VCaP (cell line): ENCODE measurements around the gene MIA2.
"Not testable (repeated sequence)": the region's sequence is repeated elsewhere in the genome, so short reads cannot be mapped to it uniquely, and the experiment has no call there.

Experiments used
- H3K27ac ChIP-seq: fragments of 450-650 bp; 2 replicates; pipeline ENCODE4 v1.5.1; 2017
- CTCF ChIP-seq: fragments of 450-650 bp; conservative IDR thresholded peaks from 2 replicates; pipeline ENCODE4 v1.5.1; 2017; ENCODE audit warnings: mild to moderate bottlenecking, moderate library complexity

MIA2 gene

DNA sequence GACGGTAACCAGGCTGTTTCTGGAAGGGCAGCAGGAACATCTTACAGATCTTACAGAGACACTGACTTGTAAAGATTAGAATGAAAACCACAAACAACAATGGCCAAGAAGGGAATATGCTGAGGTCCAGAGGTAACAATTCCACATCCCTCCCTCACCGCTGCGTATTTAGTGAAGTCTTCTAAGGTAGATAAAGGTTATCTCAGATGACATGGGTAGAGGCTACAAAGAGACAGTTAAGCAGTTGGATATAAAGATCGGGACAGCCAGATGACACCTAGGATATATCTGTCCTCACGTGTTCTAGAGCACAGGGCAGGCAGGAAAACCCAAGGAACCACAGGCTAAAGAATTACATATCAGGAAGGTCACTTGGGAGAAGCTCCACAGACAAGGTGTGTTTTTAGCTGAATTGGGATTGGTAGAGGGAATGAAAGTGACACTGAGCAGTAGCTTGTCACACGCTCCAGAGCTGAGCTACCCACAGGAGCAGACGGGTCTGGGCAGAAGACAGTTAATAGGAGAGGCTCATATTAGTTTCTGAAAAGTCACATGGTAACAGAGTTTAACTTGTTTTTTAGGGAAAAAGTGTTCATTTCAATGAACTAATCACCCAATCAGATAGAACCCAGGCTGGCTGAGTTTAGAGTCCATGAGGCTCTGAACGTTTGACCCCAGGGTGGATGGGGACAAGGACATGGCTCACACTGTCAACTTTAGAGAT lies 83.3 kb downstream of the MIA2 start:
- TF ChIP-seq CTCF = no peak
- no peak overlapping the region for H3K27ac ChIP-seq

DNA sequence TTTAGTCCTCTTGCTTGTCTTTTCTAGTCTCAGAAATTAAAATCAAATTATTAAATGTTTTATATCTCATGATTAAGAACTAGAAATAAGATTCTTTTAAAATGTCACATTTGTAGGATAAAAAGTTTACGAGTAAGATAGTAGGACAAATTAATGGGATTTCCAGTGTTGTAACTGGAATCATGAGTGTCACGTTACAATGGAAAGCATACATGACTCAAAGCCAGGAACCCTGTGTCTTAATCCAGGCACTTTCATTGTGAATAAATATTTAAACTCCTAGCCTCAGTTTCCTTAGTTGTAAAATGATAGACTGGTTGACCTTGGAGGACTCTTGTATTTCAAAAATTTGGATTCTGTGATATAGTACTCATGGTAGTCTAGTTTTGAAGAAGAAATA lies 84.9 kb downstream of the MIA2 start:
- H3K27ac ChIP-seq = no peak overlapping the region
- TF ChIP-seq CTCF = no peak

- no peak for TF ChIP-seq CTCF
- H3K27ac ChIP-seq = no peak overlapping the region
These were observed 85.7 kb downstream of the MIA2 start for GRCh38 chr14:39319381-39319780.

DNA sequence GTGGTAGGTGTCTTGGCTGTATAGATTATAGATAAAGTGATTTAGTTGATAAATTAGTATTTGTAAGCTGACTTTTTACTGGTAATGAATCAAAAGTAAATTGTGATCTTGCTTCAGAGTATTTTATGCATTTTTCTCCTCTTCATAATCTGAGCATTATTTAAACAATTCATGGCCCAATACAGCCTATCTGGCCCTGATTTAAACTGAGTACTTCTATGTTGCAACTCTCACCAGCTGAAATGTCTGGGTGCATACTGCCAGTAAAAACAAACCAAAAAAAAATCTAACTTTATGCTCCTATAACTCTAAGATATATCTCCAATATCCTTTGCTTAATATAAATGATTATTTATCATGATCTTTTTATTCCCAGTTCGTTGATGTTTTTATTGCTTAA lies 86.6 kb downstream of the MIA2 start:
- no peak for TF ChIP-seq CTCF

DNA sequence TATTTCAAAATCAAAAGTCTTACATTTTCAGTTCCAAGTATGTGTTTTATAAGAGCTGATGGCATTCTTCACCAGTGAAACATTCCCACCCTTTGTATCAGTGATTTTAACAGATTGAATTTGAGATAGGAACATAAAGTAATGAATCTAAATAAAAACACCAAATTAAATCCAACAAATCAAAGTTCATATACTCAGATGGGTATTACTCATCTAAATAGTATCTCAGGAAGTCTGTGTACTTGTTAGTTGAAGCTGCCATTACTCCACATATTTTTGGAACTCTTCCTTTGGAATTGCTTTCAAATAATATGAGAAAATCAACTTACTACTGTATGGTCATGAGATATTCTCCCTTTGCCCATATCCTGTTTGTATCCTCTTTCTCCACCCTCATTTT lies 89.1 kb downstream of the MIA2 start:
- no peak overlapping the region for H3K27ac ChIP-seq
- TF ChIP-seq CTCF = no peak

More for the DNA sequence above, 86.6 kb downstream of the MIA2 start:
- no peak overlapping the region for H3K27ac ChIP-seq

DNA sequence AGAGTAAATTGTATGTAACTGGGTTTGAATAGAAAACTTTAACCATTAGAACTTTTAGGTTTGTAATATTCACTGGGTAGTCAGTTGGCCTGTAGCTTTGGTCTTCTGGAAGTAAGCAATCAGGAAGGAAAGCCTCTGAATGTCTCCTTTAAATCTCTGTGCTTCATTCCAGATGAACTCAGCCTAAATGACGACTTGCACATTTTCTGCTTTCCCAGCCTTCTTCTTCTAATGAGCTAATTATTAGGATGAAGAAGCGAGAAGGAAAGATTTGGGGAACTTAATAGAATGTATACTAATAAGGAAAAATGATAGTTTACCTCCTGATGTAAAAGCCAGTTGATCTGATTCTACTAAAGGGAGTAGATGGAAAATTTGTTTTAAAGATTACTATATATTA lies 90.4 kb downstream of the MIA2 start:
- no peak for TF ChIP-seq CTCF
- no peak overlapping the region for H3K27ac ChIP-seq

DNA sequence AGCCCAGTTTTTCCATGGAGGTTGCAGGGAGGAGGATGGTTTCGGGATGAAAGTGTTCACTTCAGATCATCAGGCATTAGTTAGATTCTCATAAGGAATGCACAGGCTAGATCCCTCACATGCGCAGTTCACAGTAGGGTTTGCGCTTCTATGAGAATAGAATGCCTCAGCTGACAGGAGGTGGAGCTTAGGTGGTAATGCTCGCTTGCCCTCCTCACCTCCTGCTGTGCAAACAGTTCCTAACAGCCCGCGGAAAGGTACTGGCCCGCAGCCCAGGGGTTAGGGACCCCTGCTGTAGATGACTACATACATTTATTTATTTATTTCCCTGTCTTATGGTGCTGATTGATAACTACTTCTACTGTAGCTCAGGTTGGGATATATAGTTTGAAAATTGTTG lies 105.3 kb downstream of the MIA2 start:
- TF ChIP-seq CTCF = no peak
- H3K27ac ChIP-seq = no peak overlapping the region

DNA sequence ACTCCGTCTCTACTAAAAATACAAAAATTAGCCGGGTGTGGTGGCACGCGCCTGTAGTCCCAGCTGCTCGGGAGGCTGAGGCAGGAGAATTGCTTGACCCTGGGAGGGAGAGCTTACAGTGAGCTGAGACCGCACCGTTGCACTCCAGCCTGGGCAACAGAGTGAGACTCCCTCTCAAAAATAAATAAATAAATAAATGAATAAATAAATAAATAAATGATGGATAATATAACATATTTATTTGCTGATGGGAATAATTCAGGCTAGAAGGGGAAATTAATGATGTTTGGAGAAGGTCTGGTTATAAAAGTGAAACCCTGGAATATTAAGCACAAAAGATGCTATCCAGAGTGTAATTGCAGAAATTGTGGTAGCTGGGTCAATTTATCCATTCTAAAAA lies 107.4 kb downstream of the MIA2 start:
- H3K27ac ChIP-seq = not testable (repeated sequence)
